LNCaP clone FGC (cell line): ENCODE data around the gene ODR4.

Experiments used
- DNase-seq: peaks from one replicate; pipeline ENCODE4 v3.0.0-alpha.2; 2011; ENCODE audit warnings: low read depth
- H3K4me3 ChIP-seq: 2 replicates; pipeline ENCODE4 v1.5.1; 2011; ENCODE audit warnings: mild to moderate bottlenecking, low read depth, low read length, control low read depth
- TF ChIP-seq, protein P1 (sequence below): IDR thresholded peaks from 2 replicates; pipeline ENCODE4 v1.5.1; 2012; ENCODE audit warnings: mild to moderate bottlenecking; ENCODE audit not compliant: control insufficient read depth, insufficient read depth; ENCODE audit errors: extremely low read depth

Gene ODR4

DNA sequence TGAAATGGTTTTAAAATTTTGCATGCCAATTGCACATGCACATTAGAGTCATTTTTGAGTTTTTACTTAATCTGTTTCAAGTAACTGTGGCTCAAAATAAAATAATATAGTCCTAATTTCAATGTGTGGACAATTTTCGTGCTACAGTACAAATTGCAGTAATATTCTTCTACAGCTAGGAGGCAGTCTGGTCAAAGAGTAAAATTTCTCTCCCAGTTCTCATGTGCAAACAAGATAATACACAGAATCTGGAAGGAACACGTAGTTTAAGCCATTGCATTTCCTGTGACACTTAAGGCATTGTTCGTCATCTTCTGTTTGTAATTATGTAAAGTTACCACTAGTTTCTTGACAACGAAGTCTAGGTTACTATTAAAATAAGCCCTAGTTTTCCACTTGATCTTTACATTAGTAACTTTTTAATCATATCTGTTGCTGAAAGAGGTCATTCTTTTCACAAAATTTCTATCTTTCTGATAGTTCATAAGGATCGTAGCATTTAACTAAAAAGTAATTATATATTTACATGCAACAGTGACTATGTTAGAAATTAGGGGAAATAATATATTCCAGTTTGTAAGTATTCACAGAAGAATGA lies 28.9 kb downstream of the ODR4 start:
- H3K4me3 ChIP-seq = no peak overlapping the region
- TF ChIP-seq, protein P1, sequence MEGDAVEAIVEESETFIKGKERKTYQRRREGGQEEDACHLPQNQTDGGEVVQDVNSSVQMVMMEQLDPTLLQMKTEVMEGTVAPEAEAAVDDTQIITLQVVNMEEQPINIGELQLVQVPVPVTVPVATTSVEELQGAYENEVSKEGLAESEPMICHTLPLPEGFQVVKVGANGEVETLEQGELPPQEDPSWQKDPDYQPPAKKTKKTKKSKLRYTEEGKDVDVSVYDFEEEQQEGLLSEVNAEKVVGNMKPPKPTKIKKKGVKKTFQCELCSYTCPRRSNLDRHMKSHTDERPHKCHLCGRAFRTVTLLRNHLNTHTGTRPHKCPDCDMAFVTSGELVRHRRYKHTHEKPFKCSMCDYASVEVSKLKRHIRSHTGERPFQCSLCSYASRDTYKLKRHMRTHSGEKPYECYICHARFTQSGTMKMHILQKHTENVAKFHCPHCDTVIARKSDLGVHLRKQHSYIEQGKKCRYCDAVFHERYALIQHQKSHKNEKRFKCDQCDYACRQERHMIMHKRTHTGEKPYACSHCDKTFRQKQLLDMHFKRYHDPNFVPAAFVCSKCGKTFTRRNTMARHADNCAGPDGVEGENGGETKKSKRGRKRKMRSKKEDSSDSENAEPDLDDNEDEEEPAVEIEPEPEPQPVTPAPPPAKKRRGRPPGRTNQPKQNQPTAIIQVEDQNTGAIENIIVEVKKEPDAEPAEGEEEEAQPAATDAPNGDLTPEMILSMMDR = peak; percentile 73
- peak; percentile 47 for DNase-seq

DNA sequence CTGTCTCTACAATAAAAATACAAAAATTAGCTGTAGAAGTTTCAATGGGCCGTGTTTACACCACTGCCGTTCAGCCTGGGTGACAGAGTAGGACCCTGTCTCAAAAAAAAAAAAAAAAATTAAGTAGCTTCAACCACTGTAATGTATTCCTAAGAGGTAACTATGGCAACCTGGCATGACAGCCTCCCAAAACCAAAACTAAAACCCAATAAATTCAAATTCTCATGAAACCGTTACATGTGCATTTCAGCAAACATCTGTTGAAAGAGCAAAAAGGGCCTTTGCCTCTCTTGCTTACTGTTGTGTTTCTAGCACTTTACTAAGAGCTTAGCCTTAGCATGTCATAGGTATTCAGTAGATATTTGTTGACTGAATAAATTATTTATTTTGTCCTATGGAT lies 33.5 kb downstream of the ODR4 start:
- H3K4me3 ChIP-seq = no peak overlapping the region
- no peak for DNase-seq
- TF ChIP-seq, protein P1 = no peak

DNA sequence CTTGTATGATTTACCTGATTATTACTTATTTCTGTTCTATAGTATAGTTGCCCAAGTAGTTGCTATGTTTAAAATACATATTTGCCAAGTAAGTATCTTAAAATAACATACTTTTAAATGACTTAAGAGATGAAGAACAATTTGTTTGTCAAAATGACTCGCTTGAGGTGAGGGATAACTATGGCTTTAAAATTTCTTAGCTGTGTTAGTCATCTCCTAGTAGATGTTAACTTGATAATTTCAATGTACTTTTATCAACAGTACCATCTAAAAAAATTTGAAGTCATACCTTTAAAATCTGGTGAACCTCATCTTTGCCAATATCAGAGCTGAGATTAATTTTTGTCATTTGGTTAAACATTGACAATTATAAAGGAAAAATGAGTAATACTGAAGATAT lies 37.7 kb downstream of the ODR4 start:
- TF ChIP-seq, protein P1 = no peak
- no peak overlapping the region for H3K4me3 ChIP-seq
- DNase-seq = no peak

DNA sequence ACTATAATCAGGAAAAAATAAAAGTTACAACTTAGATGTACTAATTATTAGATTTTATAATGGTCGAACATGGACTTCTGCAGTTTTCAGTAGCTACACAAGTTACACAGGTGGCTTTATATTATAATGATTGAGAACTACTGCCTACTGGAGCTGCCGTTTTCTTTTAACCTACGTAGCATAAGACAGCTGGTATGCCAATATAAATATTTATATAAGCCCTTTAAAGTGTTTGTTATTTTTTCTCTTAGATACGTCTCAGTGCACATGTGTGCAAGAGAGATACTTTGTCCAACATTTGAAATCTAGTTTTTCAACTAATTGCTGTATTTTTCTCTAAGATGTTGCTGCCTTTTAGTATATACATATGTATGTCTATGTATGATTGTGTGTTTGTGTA lies 42.9 kb downstream of the ODR4 start:
- TF ChIP-seq, protein P1 = no peak
- H3K4me3 ChIP-seq = no peak overlapping the region
- DNase-seq = peak; percentile 17

DNA sequence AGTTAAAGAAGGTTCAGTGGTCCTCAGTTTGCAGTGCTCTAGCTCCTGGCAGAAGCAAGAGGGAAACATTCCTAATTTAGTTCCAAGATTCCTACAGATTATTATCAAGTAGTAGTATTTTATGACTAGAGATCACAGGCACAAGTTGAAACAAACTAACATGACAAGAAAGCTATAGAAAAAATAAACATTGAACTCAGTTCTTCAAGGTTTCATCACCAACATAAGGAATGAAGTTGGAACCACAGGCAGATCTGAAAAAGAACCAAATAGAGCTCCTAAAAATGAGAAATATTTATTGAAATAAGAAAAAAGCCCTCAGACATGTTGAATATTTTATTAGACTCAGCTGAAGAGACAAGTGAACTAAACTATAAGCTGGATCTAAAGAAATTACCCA lies 44.7 kb downstream of the ODR4 start:
- TF ChIP-seq, protein P1 = no peak
- DNase-seq = no peak
- H3K4me3 ChIP-seq = no peak overlapping the region

DNA sequence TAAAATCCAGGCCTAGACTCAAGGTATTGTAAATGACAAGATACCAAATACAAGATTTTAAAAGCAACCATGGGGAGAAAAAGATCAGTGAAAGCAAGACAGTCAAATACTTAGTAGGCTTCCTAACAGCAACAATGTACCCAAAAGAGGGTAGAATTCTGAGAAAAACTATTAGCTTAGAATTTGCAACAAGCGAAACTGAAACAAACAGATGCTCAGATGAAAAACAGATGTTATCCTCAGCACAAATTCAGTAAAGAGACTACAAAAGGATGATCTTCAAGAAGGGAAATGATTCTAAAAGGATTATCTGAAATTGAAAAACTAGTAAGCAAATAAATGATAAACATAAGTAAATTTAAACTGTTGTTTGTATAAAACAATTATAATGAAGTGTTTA lies 45.3 kb downstream of the ODR4 start:
- TF ChIP-seq, protein P1 = no peak
- H3K4me3 ChIP-seq = no peak overlapping the region
- no peak for DNase-seq

DNA sequence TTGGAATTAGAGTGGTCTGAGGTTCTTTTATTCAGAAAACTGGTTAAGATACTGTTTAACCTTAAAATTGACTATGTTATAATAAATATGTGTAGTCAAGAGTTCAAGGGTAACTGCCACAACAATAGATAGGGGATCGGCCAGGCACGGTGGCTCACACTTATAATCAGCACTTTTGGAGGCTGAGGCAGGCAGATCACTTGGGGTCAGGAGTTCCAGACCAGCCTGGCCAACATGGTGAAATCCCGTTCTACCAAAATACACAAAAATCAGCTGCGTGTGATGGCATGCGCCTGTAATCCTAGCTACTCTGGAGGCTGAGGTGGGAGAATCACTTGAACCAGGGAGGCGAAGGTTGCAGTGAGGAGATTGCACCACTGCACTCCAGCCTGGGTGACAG lies 45.8 kb downstream of the ODR4 start:
- TF ChIP-seq, protein P1 = no peak
- no peak overlapping the region for H3K4me3 ChIP-seq
- no peak for DNase-seq
